GM21737 (cell line): ENCODE measurements around the gene ATP1B3.
"Not testable (repeated sequence)": the region's sequence is repeated elsewhere in the genome, so short reads cannot be mapped to it uniquely, and the experiment has no call there.

ENCODE experiments used
- ATAC-seq: cut with Tn5 transposase; IDR thresholded peaks from one replicate; pipeline ENCODE4 v1.9.1; 2021; ENCODE audit warnings: mild to moderate bottlenecking, moderate library complexity; ENCODE audit not compliant: unreplicated experiment

Gene ATP1B3

GRCh38 chr3:141941093-141941492 lies 64.7 kb downstream of the ATP1B3 start:
- ATAC-seq: no peak

GRCh38 chr3:141942006-141942405 lies 65.6 kb downstream of the ATP1B3 start:
- ATAC-seq: no peak

DNA sequence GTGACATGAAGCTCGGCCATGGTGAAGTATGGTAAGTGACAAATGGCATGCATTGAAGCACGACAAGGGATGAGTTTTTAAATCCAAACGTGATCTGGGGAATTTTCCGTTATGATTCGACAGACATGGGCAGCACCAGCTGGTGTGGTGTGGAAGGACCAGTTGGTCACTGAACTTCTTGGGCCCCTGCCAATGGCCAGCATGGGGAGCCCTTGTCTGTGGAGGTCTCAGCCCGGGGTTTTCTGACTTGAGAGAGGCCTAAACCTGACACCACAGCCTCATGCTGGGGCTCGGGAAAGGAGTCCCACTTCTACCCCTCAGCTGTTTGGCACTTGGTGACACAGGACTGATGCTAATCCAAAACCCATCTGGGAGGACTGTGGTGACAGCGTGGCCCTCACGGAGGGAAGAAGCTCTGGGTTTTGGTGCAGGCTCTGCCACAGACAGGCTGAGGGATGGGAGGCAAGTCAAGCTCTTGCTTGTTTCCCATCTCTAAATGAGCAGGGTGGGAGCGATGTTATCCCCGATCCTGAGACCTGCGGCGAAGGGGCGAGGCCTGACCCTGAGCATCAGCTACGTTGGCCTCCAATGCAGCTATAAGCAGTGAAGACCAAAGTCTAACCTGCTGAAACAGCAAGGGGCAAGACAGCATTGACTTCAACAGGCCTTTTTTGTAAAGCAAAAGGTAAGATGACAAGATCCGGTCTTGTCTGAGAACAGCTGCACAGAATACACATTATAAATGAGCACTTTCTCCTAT lies 69.5 kb downstream of the ATP1B3 start:
- ATAC-seq: no peak

DNA sequence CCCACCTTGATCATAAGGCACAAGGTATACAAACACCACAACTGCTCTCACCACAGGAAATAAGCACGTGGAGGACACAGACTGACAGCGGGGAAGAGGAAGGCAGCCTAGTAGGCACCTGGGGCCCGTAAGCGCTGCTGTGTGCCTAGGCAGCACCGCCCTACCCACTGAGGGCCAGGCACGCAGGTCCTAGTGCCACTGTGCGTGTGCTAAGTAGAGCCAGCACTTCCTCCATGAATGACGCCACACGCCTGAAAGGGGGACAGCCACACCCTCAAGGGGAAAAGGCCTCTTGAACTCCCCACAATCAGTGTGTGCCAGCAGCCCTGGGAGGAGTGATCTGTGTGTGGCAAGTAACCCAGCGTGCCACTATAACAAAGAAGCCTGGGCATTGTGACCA lies 73.0 kb downstream of the ATP1B3 start:
- ATAC-seq: no peak

DNA sequence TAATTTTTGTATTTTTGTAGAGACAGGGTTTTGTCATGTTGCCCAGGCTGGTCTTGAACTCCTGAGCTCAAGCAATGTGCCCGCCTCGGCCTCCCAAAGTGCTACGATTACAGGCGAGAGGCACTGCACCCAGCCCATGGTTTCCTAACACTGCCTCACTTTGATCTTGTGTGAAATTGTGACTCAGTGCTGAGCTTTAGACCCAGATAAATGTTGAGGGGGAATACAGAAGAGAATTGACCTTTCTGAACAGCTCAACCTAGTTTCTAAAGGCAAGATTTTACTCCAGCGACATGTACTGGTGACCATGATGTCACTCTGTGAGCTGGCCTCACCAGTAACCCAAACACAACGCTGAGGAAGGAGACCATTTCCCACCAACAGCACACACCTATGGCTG lies 73.5 kb downstream of the ATP1B3 start:
- no peak for ATAC-seq

GRCh38 chr3:141950572-141951493 lies 74.4 kb downstream of the ATP1B3 start:
- ATAC-seq: no peak

GRCh38 chr3:141952611-141953010 lies 76.2 kb downstream of the ATP1B3 start:
- ATAC-seq: no peak

GRCh38 chr3:141955175-141955574 lies 78.7 kb downstream of the ATP1B3 start:
- ATAC-seq: no peak

DNA sequence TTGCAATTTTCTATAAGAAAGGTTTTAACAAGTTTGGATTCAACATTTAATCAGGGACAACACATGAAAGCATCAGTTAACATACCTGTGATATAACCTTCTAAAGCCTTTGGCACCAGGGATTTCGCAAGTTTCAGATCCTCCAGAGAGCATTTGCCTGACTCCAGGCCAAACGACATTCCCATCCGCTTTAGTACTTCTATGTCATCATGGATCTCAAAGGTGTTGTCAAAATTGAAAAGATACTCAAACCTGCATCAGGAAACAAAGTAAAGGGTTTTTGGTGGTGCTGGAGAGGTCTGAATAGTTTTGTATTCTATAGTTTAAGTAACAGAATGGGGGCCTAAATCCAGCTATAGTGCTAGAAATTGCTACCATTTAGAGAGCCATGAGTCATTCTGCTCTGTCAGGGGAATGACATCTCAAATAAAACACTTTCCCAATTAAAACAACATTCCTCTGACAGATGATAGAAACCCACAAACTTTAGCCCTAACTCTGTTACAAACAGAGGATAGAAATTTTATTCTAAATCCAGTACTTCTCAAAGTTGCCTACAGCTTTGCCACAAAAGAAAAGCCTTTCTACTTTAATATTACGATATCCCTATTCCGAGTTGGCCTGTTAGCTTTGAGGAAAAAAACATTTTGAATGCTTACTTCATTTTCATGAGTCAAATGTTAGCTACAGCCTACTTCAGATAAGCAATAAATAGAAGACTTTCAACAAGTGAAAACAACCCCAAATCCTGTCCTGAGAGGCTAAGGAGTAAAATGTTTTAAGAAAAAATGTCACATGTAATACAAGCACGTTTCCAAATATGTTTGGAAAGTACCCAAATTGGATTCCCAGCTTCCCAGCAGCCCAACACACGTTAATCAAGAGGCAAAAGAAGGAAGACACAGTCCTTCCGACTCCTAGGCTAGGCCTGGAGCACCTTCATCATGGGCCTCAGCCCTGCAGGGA lies 83.4 kb downstream of the ATP1B3 start:
- no peak for ATAC-seq

GRCh38 chr3:141960731-141961130 lies 84.3 kb downstream of the ATP1B3 start:
- no peak for ATAC-seq

- ATAC-seq: no peak
Measured at GRCh38 chr3:141963301-141963700, 86.9 kb downstream of the ATP1B3 start.

DNA sequence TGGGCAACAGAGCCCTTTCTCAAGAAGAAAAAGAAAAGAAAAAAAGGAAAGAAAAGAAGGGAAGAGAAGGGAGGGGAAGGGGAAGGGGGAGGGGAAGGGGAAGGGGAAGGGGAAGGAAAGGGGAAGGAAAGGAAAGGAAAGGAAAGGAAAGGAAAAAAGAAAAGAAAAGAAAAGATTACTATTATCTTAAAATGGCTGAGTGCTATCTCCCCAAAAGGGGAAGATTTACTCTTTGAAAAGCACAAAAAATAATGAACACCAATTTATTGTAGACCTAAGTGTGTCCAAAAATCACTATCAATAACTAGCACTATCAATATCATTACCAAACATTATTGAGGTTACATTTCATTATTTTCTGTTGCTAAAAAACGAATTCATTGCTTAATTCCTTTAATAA lies 89.0 kb downstream of the ATP1B3 start:
- ATAC-seq: no peak

DNA sequence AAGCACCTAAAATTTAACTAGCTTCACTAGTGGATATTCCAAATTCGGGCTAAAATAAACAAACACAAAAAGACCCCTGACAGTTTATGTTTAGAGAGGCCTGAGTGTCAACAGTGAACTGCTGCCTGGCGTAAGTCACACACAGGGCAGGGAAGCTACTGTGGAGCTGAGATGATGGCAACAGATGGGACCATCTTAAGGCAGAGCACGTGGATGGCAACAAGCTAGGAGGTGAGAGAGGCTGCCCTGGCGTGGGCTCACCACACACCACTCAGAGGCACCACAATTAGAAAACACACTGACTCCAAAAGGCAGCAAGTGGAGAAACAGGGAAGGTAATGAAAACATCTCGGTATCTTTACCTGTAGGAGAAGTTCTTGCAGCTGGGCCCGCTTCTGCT lies 93.3 kb downstream of the ATP1B3 start:
- no peak for ATAC-seq

DNA sequence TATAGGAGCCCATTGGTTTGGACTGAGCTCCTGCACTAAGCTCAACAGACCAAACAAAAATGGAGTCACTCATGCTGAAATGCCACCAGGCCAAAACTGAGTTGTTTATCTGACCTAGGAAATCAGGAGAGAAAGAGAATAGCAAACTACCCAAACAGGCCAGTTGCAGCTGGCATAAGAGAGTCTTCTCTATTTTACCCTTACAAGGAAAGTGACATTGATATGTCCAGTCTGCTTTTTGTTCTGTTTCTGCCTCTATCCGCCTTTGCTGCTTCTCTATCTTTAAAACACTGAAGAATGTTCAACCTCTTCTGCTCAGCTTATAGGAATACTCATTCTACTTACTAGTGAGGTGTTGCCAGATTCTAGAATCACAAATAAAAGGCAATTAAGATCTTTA lies 95.1 kb downstream of the ATP1B3 start:
- no peak for ATAC-seq

- ATAC-seq: no peak
Measured at GRCh38 chr3:141972399-141972798, 96.0 kb downstream of the ATP1B3 start.

GRCh38 chr3:141974777-141975176 lies 98.3 kb downstream of the ATP1B3 start:
- not testable (repeated sequence) for ATAC-seq
